Measurements from ENCODE around the gene RBM25. TPM values are rescaled to one million over a fixed set of nuclear protein-coding genes. Genes with fewer than 3 reads are reported as not detected.

The RBM25 gene
- total RNA-seq, 1 experiment from 2014 or later = 142 TPM

GRCh38 chr14:73102806-73103497 lies 44.6 kb downstream of the RBM25 start:
- POLR2A ChIA-PET = interaction anchor here (0.6 kb wide), 1 partner anchor 97 kb away, joined by 5 read pairs; no protein-coding TSS in a partner anchor
- H3K27ac Mint-ChIP-seq = peak overlapping the region; percentile 73
- H3K4me1 Mint-ChIP-seq = no peaks in the 10 kb centered on the region
- H3K9me3 Mint-ChIP-seq = no peaks in the 10 kb centered on the region
- H3K27me3 Mint-ChIP-seq (ENCODE audit: low read depth) = no peaks in the 10 kb centered on the region
- H3K36me3 Mint-ChIP-seq = peaks cover 79% of the 10 kb centered on the region
- CTCF ChIA-PET = no interaction called here
- DNase-seq (ENCODE audit: low spot score) (no peak), ATAC-seq (no peak)
- no peak overlapping the region for H3K4me3 Mint-ChIP-seq
- TF ChIP-seq PRRX2 (CRISPR knock-in tag; IDR thresholded peaks at IDR 0.05) (no peak), ZNF121 (CRISPR knock-in tag; IDR thresholded peaks at IDR 0.05) (no peak), HMGA2 (CRISPR knock-in tag; IDR thresholded peaks at IDR 0.05) (no peak), SOX15 (CRISPR knock-in tag; IDR thresholded peaks at IDR 0.05) (no peak), ZNF512 (CRISPR knock-in tag; IDR thresholded peaks at IDR 0.05; ENCODE audit: borderline replicate concordance) (no peak), NR3C1 (CRISPR knock-in tag; conservative IDR thresholded peaks at IDR 0.05; ENCODE audit: low read depth) (no peak), NFYB (CRISPR knock-in tag; conservative IDR thresholded peaks at IDR 0.05; ENCODE audit: low read depth) (no peak), ARID4B (CRISPR knock-in tag; IDR thresholded peaks at IDR 0.05; ENCODE audit: borderline replicate concordance) (no peak), CREM (CRISPR knock-in tag; IDR thresholded peaks at IDR 0.05) (no peak), FOXP4 (CRISPR knock-in tag; IDR thresholded peaks at IDR 0.05) (no peak), E2F1 (CRISPR knock-in tag; IDR thresholded peaks at IDR 0.05) (no peak)

GRCh38 chr14:73105050-73105449 lies 46.7 kb downstream of the RBM25 start:
- peaks cover 76% of the 10 kb centered on the region for H3K36me3 Mint-ChIP-seq
- H3K9me3 Mint-ChIP-seq = no peaks in the 10 kb centered on the region
- no peak for ATAC-seq
- DNase-seq (ENCODE audit: low spot score) = no peak
- no peak overlapping the region for H3K27ac Mint-ChIP-seq
- ChIA-PET CTCF (no interaction called here), POLR2A (interaction anchor here (0.5 kb wide), 1 partner anchor 15 kb away, joined by 3 read pairs; no protein-coding TSS in a partner anchor)
- no peaks in the 10 kb centered on the region for H3K4me1 Mint-ChIP-seq
- H3K27me3 Mint-ChIP-seq (ENCODE audit: low read depth) = no peaks in the 10 kb centered on the region
- no peak overlapping the region for H3K4me3 Mint-ChIP-seq
- no peak for TF ChIP-seq ZNF317 (CRISPR knock-in tag; IDR thresholded peaks at IDR 0.05; ENCODE audit: borderline replicate concordance, low read depth)
- TF ChIP-seq ZBTB21 (CRISPR knock-in tag; IDR thresholded peaks at IDR 0.05; ENCODE audit: borderline replicate concordance) = no peak
- TF ChIP-seq GABPB1 (CRISPR knock-in tag; IDR thresholded peaks at IDR 0.05) = no peak
- TF ChIP-seq NR2C2 (CRISPR knock-in tag; IDR thresholded peaks at IDR 0.05) = no peak
- TF ChIP-seq JAZF1 (CRISPR knock-in tag; IDR thresholded peaks at IDR 0.05) = no peak
- no peak for TF ChIP-seq ATF2 (CRISPR knock-in tag; IDR thresholded peaks at IDR 0.05; ENCODE audit: borderline replicate concordance, low read depth)
- TF ChIP-seq ZMAT4 (CRISPR knock-in tag; IDR thresholded peaks at IDR 0.05) = no peak
- TF ChIP-seq TCF7 (CRISPR knock-in tag; IDR thresholded peaks at IDR 0.05; ENCODE audit: low read depth) = no peak
